Suprapubic skin (tissue), 4 donors: ENCODE results near the gene ATF6B. TPM values are rescaled to one million over a fixed set of nuclear protein-coding genes. Genes with fewer than 3 reads are reported as not detected.
A peak's percentile ranks its signal among the peaks of the same experiment; 100 is the strongest.

ENCODE experiments used
- DNase-seq, 2 donors: peaks; one replicate each; pipeline ENCODE4 v3.0.0-alpha.2; 2019; ENCODE audit warnings: low spot score in 2 of 2
- H3K27ac ChIP-seq: fragments of 200-600 bp; sonication (generic); one replicate; pipeline ENCODE4 v1.5.1; 2019
- H3K27me3 ChIP-seq: fragments of 200-600 bp; sonication (generic); one replicate; pipeline ENCODE4 v1.5.1; 2019
- H3K36me3 ChIP-seq: fragments of 200-600 bp; sonication (generic); one replicate; pipeline ENCODE4 v1.5.1; 2019
- H3K4me1 ChIP-seq: fragments of 200-600 bp; sonication (generic); one replicate; pipeline ENCODE4 v1.5.1; 2019
- H3K4me3 ChIP-seq: fragments of 200-600 bp; sonication (generic); one replicate; pipeline ENCODE4 v1.5.1; 2019; ENCODE audit warnings: mild to moderate bottlenecking
- H3K9me3 ChIP-seq: fragments of 200-600 bp; sonication (generic); one replicate; pipeline ENCODE4 v1.5.1; 2019
- CTCF ChIP-seq, 2 donors: fragments of 200-600 bp in 1 of 2; fragments of 450-650 bp in 1 of 2; sonication (generic) in 1 of 2; IDR thresholded peaks; one replicate each; pipeline ENCODE4 v1.5.1; 2016 to 2019; ENCODE audit warnings: antibody characterized with exemption in 2 of 2, mild to moderate bottlenecking in 1 of 2, moderate library complexity in 1 of 2
- EP300 ChIP-seq: sonication (generic); formaldehyde crosslinking; IDR thresholded peaks from one replicate; pipeline ENCODE4 v1.6.1; 2017; ENCODE audit warnings: antibody characterized with exemption
- POLR2A ChIP-seq, 2 donors: fragments of 450-650 bp; IDR thresholded peaks; one replicate each; pipeline ENCODE4 v1.6.1; 2017; ENCODE audit warnings: antibody characterized with exemption in 2 of 2, mild to moderate bottlenecking in 2 of 2, moderate library complexity in 2 of 2
- POLR2AphosphoS5 ChIP-seq, 3 donors: sonication (generic); formaldehyde crosslinking; IDR thresholded peaks; one replicate each; pipeline ENCODE4 v1.6.1; 2017; ENCODE audit warnings: antibody characterized with exemption in 3 of 3
- WGBS: methylation state at CpG from one replicate; pipeline ENCODE4 v1.1.5; 2018; 5-methylcytosine and 5-hydroxymethylcytosine counted together
- total RNA-seq, 4 donors: library from RNA; depleted of rRNA; stranded (reverse); fragments of >200 nt; gene quantifications; one replicate each; pipeline ENCODE4 v1.1.0, GENCODE V29; 2016

Gene ATF6B
- total RNA-seq, 4 donors from 2014 or later: 55.8 to 161 (median 74.0) TPM

GRCh38 chr6:32111424-32112066 lies 16.5 kb downstream of the ATF6B start:
- peak overlapping the region; percentile 92 for H3K27ac ChIP-seq
- H3K27me3 ChIP-seq: no peaks in the 10 kb centered on the region
- no peak for DNase-seq
- H3K4me1 ChIP-seq: peaks cover 77% of the 10 kb centered on the region
- TF ChIP-seq POLR2A (IDR thresholded peaks at IDR 0.05) (peak in 1 of 2 donors; percentile 40), POLR2AphosphoS5 (IDR thresholded peaks at IDR 0.05) (no peak), EP300 (no peak), CTCF (IDR thresholded peaks at IDR 0.05) (no peak)
- H3K4me3 ChIP-seq: no peak overlapping the region
- H3K9me3 ChIP-seq: no peaks in the 10 kb centered on the region
- WGBS: 49% methylated on average over 7 of the region's 7 CpGs
- H3K36me3 ChIP-seq: peaks cover 12% of the 10 kb centered on the region

DNA sequence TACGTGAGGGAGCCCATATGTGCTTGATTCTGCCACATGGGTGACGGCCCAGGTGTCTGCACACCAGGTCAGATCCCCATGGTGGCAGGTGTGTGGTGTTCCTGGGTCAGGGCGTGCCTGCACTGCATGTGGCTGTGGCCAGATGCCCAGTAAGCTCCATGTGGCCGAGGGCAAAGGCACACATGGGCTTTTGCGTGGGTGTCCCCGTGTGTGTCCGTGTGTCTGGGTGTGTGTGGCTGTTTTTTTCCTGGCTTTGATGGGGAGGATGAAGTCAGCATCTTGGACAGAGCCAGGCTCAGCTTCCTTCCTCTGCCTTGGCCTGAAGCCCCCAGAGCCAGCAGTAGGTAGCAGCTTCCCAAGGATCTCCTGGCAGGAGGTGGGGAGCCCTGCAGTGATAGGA lies 17.4 kb downstream of the ATF6B start:
- H3K9me3 ChIP-seq: no peaks in the 10 kb centered on the region
- H3K4me1 ChIP-seq: peaks cover 84% of the 10 kb centered on the region
- DNase-seq: no peak
- peaks cover 3% of the 10 kb centered on the region for H3K36me3 ChIP-seq
- 67% methylated on average over 1 of the region's 7 CpGs for WGBS
- TF ChIP-seq EP300 (no peak), POLR2A (IDR thresholded peaks at IDR 0.05) (no peak), CTCF (IDR thresholded peaks at IDR 0.05) (no peak), POLR2AphosphoS5 (IDR thresholded peaks at IDR 0.05) (no peak)
- peak overlapping the region; percentile 92 for H3K27ac ChIP-seq
- no peaks in the 10 kb centered on the region for H3K27me3 ChIP-seq
- H3K4me3 ChIP-seq: peak overlapping the region; percentile 45

GRCh38 chr6:32109765-32110160 lies 18.3 kb downstream of the ATF6B start:
- no peaks in the 10 kb centered on the region for H3K27me3 ChIP-seq
- 48% methylated on average over 6 of the region's 6 CpGs for WGBS
- peaks cover 77% of the 10 kb centered on the region for H3K4me1 ChIP-seq
- H3K9me3 ChIP-seq: no peaks in the 10 kb centered on the region
- no peaks in the 10 kb centered on the region for H3K36me3 ChIP-seq
- H3K4me3 ChIP-seq: peak overlapping the region; percentile 45
- TF ChIP-seq POLR2AphosphoS5 (IDR thresholded peaks at IDR 0.05): no peak
- TF ChIP-seq CTCF (IDR thresholded peaks at IDR 0.05): no peak
- no peak for TF ChIP-seq POLR2A (IDR thresholded peaks at IDR 0.05)
- no peak for TF ChIP-seq EP300
- DNase-seq: no peak
- peak overlapping the region; percentile 92 for H3K27ac ChIP-seq

GRCh38 chr6:32109114-32109764 lies 18.8 kb downstream of the ATF6B start, which contains the start of gene TNXB:
TSS of gene TNXB (minus strand) at chr6:32109338. CDS start at chr6:32098198, 11,140 bp downstream.
- 11% methylated on average over 10 of the region's 12 CpGs for WGBS
- H3K4me1 ChIP-seq: peaks cover 74% of the 10 kb centered on the region
- no peaks in the 10 kb centered on the region for H3K36me3 ChIP-seq
- H3K27me3 ChIP-seq: no peaks in the 10 kb centered on the region
- peak within 1 kb of the TSS; percentile 92 for H3K27ac ChIP-seq
- peak within 1 kb of the TSS; percentile 45 for H3K4me3 ChIP-seq
- no peak for TF ChIP-seq POLR2AphosphoS5 (IDR thresholded peaks at IDR 0.05)
- TF ChIP-seq POLR2A (IDR thresholded peaks at IDR 0.05): peak in 1 of 2 donors; percentile 78
- no peak for DNase-seq
- H3K9me3 ChIP-seq: no peaks in the 10 kb centered on the region

- Histone ChIP-seq H3K4me1 (peaks cover 69% of the 10 kb centered on the region), H3K9me3 (no peaks in the 10 kb centered on the region), H3K4me3 (peak overlapping the region; percentile 45), H3K27ac (peak overlapping the region; percentile 92), H3K27me3 (no peaks in the 10 kb centered on the region), H3K36me3 (no peaks in the 10 kb centered on the region)
- 32% methylated on average over 6 of the region's 6 CpGs for WGBS
- no peak for DNase-seq
- no peak for TF ChIP-seq EP300
- no peak for TF ChIP-seq POLR2A (IDR thresholded peaks at IDR 0.05)
- TF ChIP-seq CTCF (IDR thresholded peaks at IDR 0.05): no peak
- TF ChIP-seq POLR2AphosphoS5 (IDR thresholded peaks at IDR 0.05): no peak
Observed at GRCh38 chr6:32108727-32109113, 19.3 kb downstream of the ATF6B start.
